Activated T-cell treated with anti-CD3 and anti-CD28 coated beads for 1 hour (primary cell): Measurements from ENCODE around the gene ALDOB.

ENCODE experiments used
- DNase-seq: peaks from one replicate; pipeline ENCODE4 v3.0.0-alpha.2; 2020; ENCODE audit warnings: low read depth

ALDOB gene

GRCh38 chr9:101383361-101383760 lies 52.2 kb downstream of the ALDOB start:
- DNase-seq = no peak

- DNase-seq = no peak
These were observed 53.7 kb downstream of the ALDOB start for GRCh38 chr9:101381833-101382342.

- DNase-seq = no peak
These were observed 54.5 kb downstream of the ALDOB start for GRCh38 chr9:101381118-101381517.

- no peak for DNase-seq
These were observed 55.3 kb downstream of the ALDOB start for GRCh38 chr9:101380295-101380694.

GRCh38 chr9:101376111-101376848 lies 59.3 kb downstream of the ALDOB start:
- DNase-seq = no peak

- DNase-seq = no peak
These were observed 60.0 kb downstream of the ALDOB start for GRCh38 chr9:101375546-101375945.

GRCh38 chr9:101372327-101373118 lies 63.1 kb downstream of the ALDOB start:
- DNase-seq = no peak

GRCh38 chr9:101371813-101372212 lies 63.8 kb downstream of the ALDOB start:
- no peak for DNase-seq
